Karpas-422 (cell line): Measurements from ENCODE around the gene APEH. TPM values are rescaled to one million over a fixed set of nuclear protein-coding genes. Genes with fewer than 3 reads are reported as not detected.

Source experiments
- DNase-seq: peaks from one replicate; pipeline ENCODE4 v3.0.0-alpha.2; 2015
- H2AFZ ChIP-seq: fragments of 200-600 bp; sonication (generic); 2 replicates; pipeline ENCODE4 v1.6.1; 2014; ENCODE audit warnings: antibody characterized with exemption, low read length, mixed read lengths
- H3K27ac ChIP-seq: fragments of 200-600 bp; sonication (generic); 2 replicates; pipeline ENCODE4 v1.5.1; 2014; ENCODE audit warnings: mild to moderate bottlenecking, low read length, moderate library complexity
- H3K27me3 ChIP-seq: fragments of 200-600 bp; sonication (generic); 2 replicates; pipeline ENCODE4 v1.6.1; 2014; ENCODE audit warnings: low read length, mixed read lengths
- H3K36me3 ChIP-seq: fragments of 200-600 bp; sonication (generic); 2 replicates; pipeline ENCODE4 v1.6.1; 2014; ENCODE audit warnings: low read length, mixed read lengths; ENCODE audit not compliant: insufficient read depth
- H3K4me1 ChIP-seq: fragments of 200-600 bp; sonication (generic); 2 replicates; pipeline ENCODE4 v1.6.1; 2014; ENCODE audit warnings: mild to moderate bottlenecking, low read length, mixed read lengths
- H3K4me2 ChIP-seq: fragments of 200-600 bp; sonication (generic); 2 replicates; pipeline ENCODE4 v1.6.1; 2014; ENCODE audit warnings: low read length, low read depth, mild to moderate bottlenecking; ENCODE audit not compliant: poor library complexity, severe bottlenecking
- H3K4me3 ChIP-seq: fragments of 200-600 bp; sonication (generic); 2 replicates; pipeline ENCODE4 v1.5.1; 2014; ENCODE audit warnings: mild to moderate bottlenecking, antibody characterized with exemption, low read length, mixed read lengths
- H3K79me2 ChIP-seq: fragments of 200-600 bp; sonication (generic); 2 replicates; pipeline ENCODE4 v1.6.1; 2014; ENCODE audit warnings: mild to moderate bottlenecking, low read length, mixed read lengths
- H3K9ac ChIP-seq: fragments of 200-600 bp; sonication (generic); 2 replicates; pipeline ENCODE4 v1.6.0; 2014; ENCODE audit warnings: low read length
- H3K9me2 ChIP-seq: fragments of 200-600 bp; sonication (generic), shearing (Covaris generic); replicated peaks from 2 replicates; pipeline ENCODE4 v1.6.0; 2014; ENCODE audit warnings: mild to moderate bottlenecking, low read length, moderate library complexity; ENCODE audit not compliant: insufficient read depth
- H3K9me3 ChIP-seq: fragments of 300-700, 200-600 bp; sonication (generic); 2 replicates; pipeline ENCODE4 v1.6.1; 2014; ENCODE audit warnings: low read length, mixed read lengths
- H4K20me1 ChIP-seq: fragments of 200-600 bp; sonication (generic); 2 replicates; pipeline ENCODE4 v1.6.1; 2014; ENCODE audit warnings: mild to moderate bottlenecking, antibody characterized with exemption, low read length, low read depth; ENCODE audit not compliant: insufficient read depth
- total RNA-seq: library from RNA; depleted of rRNA; stranded (reverse); fragments of >200 nt; shearing (Covaris generic); gene quantifications from 2 replicates; pipeline ENCODE4 v1.2.3, GENCODE V29; 2014; ENCODE audit warnings: low replicate concordance

The APEH gene
- total RNA-seq, 1 experiment from 2014 or later, result 96.3 TPM

- H3K27me3 ChIP-seq, result no peaks in the 10 kb centered on the region
- H3K27ac ChIP-seq, result no peak overlapping the region
- no peak overlapping the region for H3K9ac ChIP-seq
- H3K4me3 ChIP-seq, result no peak overlapping the region
- no peak overlapping the region for H3K4me2 ChIP-seq
- no peak for DNase-seq
- no peaks in the 10 kb centered on the region for H3K79me2 ChIP-seq
- no peaks in the 10 kb centered on the region for H3K4me1 ChIP-seq
- no peaks in the 10 kb centered on the region for H3K9me3 ChIP-seq
- no peaks in the 10 kb centered on the region for H3K36me3 ChIP-seq
- H4K20me1 ChIP-seq, result no peaks in the 10 kb centered on the region
- no peak overlapping the region for H2AFZ ChIP-seq
- H3K9me2 ChIP-seq, result no peaks in the 10 kb centered on the region
These were observed 29.5 kb upstream of the APEH start for GRCh38 chr3:49644684-49645083.

DNA sequence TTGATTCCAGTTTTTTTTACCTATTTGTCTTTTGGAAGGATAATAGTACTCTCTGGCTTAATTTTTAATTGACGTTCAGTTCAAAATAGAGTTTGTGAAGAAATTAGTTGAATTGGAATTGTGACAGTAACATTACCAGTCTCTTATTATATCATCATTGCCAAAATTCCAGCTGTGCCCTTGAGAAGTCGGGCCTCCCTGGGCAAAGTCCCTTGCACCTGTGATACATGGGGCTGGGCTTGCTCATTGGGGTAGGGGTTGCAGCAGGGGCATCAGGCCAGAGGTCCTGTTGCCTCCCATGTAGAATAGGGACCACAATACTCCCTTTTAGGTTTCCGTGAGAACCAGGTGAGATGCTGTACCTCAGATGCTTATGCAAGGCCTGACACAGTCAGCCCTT is 27.9 kb upstream of the APEH start:
- DNase-seq, result no peak
- H3K4me2 ChIP-seq, result no peak overlapping the region
- no peaks in the 10 kb centered on the region for H3K9me3 ChIP-seq
- H3K79me2 ChIP-seq, result no peaks in the 10 kb centered on the region
- no peaks in the 10 kb centered on the region for H3K9me2 ChIP-seq
- H3K4me1 ChIP-seq, result no peaks in the 10 kb centered on the region
- no peak overlapping the region for H3K27ac ChIP-seq
- no peaks in the 10 kb centered on the region for H3K36me3 ChIP-seq
- H3K4me3 ChIP-seq, result no peak overlapping the region
- no peak overlapping the region for H3K9ac ChIP-seq
- no peaks in the 10 kb centered on the region for H3K27me3 ChIP-seq
- H4K20me1 ChIP-seq, result no peaks in the 10 kb centered on the region
- no peak overlapping the region for H2AFZ ChIP-seq

DNA sequence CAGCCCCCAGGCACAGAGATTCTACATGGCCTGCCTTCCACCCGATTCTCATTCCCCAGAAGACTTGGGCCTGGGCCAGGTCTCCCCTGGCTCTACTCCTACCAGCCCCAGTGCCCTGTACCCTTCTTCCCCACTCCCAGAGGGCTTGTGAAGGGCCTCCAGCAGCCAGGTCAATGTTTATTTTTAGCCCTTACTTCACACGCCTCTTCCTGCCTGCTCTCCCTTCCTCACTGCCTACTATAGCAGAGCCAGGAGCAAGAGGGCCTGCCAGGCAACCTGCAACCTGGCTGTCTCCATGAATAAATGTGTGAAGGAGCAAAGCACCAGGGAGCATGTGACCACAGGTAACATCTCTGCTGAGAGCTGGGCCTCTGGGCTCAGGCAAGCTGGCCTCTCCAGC is 26.4 kb upstream of the APEH start:
- no peak overlapping the region for H3K9ac ChIP-seq
- H3K27me3 ChIP-seq, result no peaks in the 10 kb centered on the region
- DNase-seq, result no peak
- H4K20me1 ChIP-seq, result no peaks in the 10 kb centered on the region
- H2AFZ ChIP-seq, result no peak overlapping the region
- H3K36me3 ChIP-seq, result no peaks in the 10 kb centered on the region
- no peaks in the 10 kb centered on the region for H3K4me1 ChIP-seq
- H3K9me3 ChIP-seq, result no peaks in the 10 kb centered on the region
- no peak overlapping the region for H3K27ac ChIP-seq
- H3K4me3 ChIP-seq, result no peak overlapping the region
- no peaks in the 10 kb centered on the region for H3K9me2 ChIP-seq
- H3K79me2 ChIP-seq, result no peaks in the 10 kb centered on the region
- no peak overlapping the region for H3K4me2 ChIP-seq

DNA sequence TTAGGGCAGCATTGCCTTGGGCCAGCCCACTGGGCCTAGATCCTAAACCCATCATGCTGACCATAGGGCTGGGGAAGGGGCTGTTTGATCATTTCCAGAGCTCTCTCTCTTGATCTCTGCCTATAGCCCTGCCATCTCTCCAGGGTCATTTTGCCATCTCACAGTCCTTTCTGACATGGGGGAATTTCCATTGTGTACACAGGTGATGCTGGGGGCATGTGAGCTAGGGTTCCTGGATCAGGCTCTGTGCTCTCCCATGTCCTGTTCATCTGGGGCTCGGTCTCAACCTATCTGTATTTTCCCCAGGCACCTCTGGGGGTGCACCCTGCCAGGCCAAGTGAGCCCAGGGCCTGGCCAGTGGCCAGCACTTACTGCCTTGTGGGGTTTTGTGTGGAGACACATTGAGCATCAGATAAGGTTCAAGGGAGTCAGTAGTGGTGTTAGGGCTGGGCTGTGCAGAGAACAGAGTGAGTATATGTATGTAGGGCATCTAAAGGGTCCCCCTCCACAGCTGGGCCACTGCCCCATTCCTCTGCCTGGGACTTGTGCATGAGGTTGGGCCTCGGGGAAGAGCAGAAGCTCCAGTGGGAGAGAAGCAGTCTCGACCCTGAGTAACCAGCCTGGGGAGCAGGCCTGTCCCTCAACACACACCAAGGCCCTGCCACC is 25.7 kb upstream of the APEH start:
- Histone ChIP-seq H3K4me3 (no peak overlapping the region), H3K4me1 (no peaks in the 10 kb centered on the region), H3K27me3 (no peaks in the 10 kb centered on the region), H2AFZ (no peak overlapping the region), H3K79me2 (no peaks in the 10 kb centered on the region), H3K9me2 (no peaks in the 10 kb centered on the region), H3K9ac (no peak overlapping the region), H4K20me1 (no peaks in the 10 kb centered on the region), H3K27ac (no peak overlapping the region), H3K4me2 (no peak overlapping the region), H3K9me3 (no peaks in the 10 kb centered on the region), H3K36me3 (no peaks in the 10 kb centered on the region)
- DNase-seq, result no peak

DNA sequence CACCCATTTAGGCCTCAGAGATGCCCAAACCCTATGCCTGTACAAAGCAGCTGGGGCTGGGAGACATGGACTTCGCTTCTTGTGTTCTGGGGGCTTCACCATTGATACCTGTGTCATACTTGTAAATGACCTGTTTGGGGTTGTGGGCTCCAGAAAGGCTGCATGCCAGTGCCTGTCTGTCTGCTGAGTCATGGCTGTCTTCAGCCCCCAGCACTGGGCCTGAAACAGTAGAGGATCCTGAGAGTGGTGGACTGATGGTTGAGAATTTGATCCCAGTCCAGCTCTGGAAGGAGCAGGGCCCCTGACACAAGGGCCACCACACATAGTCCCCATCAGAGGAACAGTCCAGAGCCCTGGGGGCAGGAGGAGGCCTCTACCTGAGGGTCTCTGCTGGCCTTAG is 24.6 kb upstream of the APEH start:
- Histone ChIP-seq H3K4me2 (no peak overlapping the region), H3K9me2 (no peaks in the 10 kb centered on the region), H3K9ac (no peak overlapping the region), H3K4me1 (no peaks in the 10 kb centered on the region), H2AFZ (no peak overlapping the region), H3K27ac (no peak overlapping the region), H3K79me2 (no peaks in the 10 kb centered on the region), H4K20me1 (no peaks in the 10 kb centered on the region), H3K27me3 (no peaks in the 10 kb centered on the region), H3K4me3 (no peak overlapping the region), H3K36me3 (no peaks in the 10 kb centered on the region), H3K9me3 (no peaks in the 10 kb centered on the region)
- DNase-seq, result no peak

DNA sequence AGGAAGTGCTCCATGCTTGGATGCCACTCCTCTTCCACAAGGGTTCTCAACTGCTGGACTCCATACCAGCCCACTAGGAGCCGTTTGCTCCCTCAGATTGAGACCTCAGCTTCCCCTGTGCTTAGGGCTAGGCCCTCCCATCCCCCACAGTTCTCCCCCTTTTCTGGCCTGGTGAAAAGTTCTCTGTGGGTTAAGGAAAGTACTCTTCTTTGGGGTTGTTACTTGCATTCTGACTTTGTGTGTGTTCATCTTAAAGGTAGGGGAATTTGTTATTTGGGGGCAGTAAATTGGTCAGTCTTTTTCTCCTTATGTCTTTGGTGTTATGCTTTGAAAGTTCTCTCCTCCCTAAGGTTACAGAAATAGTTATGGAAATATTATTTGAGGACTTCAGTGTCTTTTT is 24.0 kb upstream of the APEH start:
- no peaks in the 10 kb centered on the region for H3K9me2 ChIP-seq
- H3K27ac ChIP-seq, result no peak overlapping the region
- no peaks in the 10 kb centered on the region for H4K20me1 ChIP-seq
- H2AFZ ChIP-seq, result no peak overlapping the region
- no peak overlapping the region for H3K4me3 ChIP-seq
- no peak overlapping the region for H3K9ac ChIP-seq
- no peaks in the 10 kb centered on the region for H3K36me3 ChIP-seq
- no peaks in the 10 kb centered on the region for H3K9me3 ChIP-seq
- no peak overlapping the region for H3K4me2 ChIP-seq
- no peak for DNase-seq
- no peaks in the 10 kb centered on the region for H3K79me2 ChIP-seq
- H3K4me1 ChIP-seq, result no peaks in the 10 kb centered on the region
- H3K27me3 ChIP-seq, result no peaks in the 10 kb centered on the region

- Histone ChIP-seq H3K9me2 (no peaks in the 10 kb centered on the region), H3K4me2 (no peak overlapping the region), H3K4me1 (no peaks in the 10 kb centered on the region), H2AFZ (no peak overlapping the region), H3K9ac (no peak overlapping the region), H3K9me3 (no peaks in the 10 kb centered on the region), H3K27me3 (no peaks in the 10 kb centered on the region), H3K36me3 (no peaks in the 10 kb centered on the region), H3K4me3 (no peak overlapping the region), H3K79me2 (no peaks in the 10 kb centered on the region), H3K27ac (no peak overlapping the region), H4K20me1 (no peaks in the 10 kb centered on the region)
- no peak for DNase-seq
These were observed 23.5 kb upstream of the APEH start for GRCh38 chr3:49650637-49651036.

GRCh38 chr3:49652218-49652902 is 21.8 kb upstream of the APEH start:
- H3K27me3 ChIP-seq, result no peaks in the 10 kb centered on the region
- H3K27ac ChIP-seq, result no peak overlapping the region
- no peak for DNase-seq

More at GRCh38 chr3:49652218-49652902, 21.8 kb upstream of the APEH start:
- no peak overlapping the region for H2AFZ ChIP-seq
- H3K9me2 ChIP-seq, result no peaks in the 10 kb centered on the region
- no peaks in the 10 kb centered on the region for H3K9me3 ChIP-seq
- no peaks in the 10 kb centered on the region for H3K79me2 ChIP-seq
- H3K4me3 ChIP-seq, result no peak overlapping the region
- H3K36me3 ChIP-seq, result no peaks in the 10 kb centered on the region
- no peak overlapping the region for H3K9ac ChIP-seq
- no peak overlapping the region for H3K4me2 ChIP-seq
- H3K4me1 ChIP-seq, result no peaks in the 10 kb centered on the region
- no peaks in the 10 kb centered on the region for H4K20me1 ChIP-seq
